ENCODE results near the gene LNX1. TPM values are rescaled to one million over a fixed set of nuclear protein-coding genes. Genes with fewer than 3 reads are reported as not detected.

LNX1 gene
- total RNA-seq, 1 donor from 2014 or later, result 4.2 TPM

DNA sequence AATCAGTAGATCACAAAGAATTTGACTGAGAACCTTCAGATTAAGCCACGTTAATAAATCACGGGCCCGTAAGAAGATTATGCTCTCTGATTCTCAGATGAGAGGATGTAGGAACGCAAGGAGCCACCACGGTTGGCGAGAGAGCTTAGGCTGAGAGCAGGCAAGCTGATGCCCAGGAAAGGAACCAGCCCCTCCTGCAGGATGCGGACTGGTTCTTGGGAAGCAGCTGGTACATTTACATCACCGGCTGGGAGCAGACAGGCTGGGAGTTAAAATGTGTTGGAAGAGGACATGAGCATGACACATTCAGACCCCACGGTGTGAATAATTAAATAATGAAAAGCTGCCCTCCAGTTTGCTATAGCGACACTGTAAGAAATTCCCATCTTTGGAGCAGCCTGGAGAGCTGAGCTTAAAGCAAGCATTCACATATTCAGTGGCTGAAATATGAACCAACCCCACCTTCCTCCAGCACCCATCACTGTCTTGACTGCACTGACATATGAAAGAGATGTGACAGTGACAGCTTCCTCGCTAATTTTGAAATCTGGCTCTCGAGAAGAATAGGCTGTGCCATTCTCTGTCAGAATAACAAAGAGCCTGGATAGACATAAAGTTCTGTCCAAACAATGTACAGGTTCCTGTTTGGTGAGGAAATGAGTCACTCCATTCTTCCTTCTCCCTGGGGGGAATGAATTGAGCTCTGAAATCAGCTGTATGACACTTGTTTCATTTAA, 33.1 kb downstream of the LNX1 start:
- Histone ChIP-seq H3K36me3 (ENCODE audit: control insufficient read depth in 3 of 3, insufficient read depth in 3 of 3, low read length in 3 of 3) (no peaks in the 10 kb centered on the region), H3K27ac (ENCODE audit: low read depth, low read length) (no peak overlapping the region), H3K27me3 (ENCODE audit: control insufficient read depth in 3 of 3, insufficient read depth in 3 of 3, low read length in 3 of 3) (no peaks in the 10 kb centered on the region), H3K9ac (ENCODE audit: low read depth in 1 of 3, low read length in 3 of 3) (no peak overlapping the region), H3K9me3 (ENCODE audit: control insufficient read depth in 3 of 3, low read length in 3 of 3) (no peaks in the 10 kb centered on the region), H3K4me1 (ENCODE audit: control insufficient read depth in 3 of 3, insufficient read depth in 3 of 3, low read length in 3 of 3) (peaks cover 0 to 4% (median 0%) of the 10 kb centered on the region in 3 donors), H3K4me3 (ENCODE audit: low read length in 3 of 3) (peak overlapping the region in 1 of 3 donors; percentile 1)

DNA sequence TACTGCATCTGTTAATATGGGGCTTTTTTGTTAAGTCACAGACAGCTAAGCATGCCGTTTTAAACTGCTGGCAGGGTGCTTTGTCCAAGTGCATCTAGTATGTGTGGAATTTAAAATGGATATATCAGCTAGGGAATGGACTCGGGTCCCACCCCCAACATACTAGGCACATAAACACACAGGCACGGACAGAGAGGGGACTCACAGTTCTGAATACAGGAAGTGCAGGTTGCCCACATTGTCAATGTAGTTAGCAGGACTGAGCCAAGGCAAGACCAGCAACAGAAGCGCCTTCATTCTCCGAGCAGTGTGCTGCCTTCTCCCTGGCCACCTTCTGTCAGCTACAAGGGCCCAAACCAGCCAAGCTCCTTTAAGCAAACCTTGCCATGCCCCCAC, 33.6 kb downstream of the LNX1 start:
- Histone ChIP-seq H3K27me3 (ENCODE audit: control insufficient read depth in 3 of 3, insufficient read depth in 3 of 3, low read length in 3 of 3) (no peaks in the 10 kb centered on the region), H3K27ac (ENCODE audit: low read depth, low read length) (no peak overlapping the region), H3K9ac (ENCODE audit: low read depth in 1 of 3, low read length in 3 of 3) (no peak overlapping the region), H3K36me3 (ENCODE audit: control insufficient read depth in 3 of 3, insufficient read depth in 3 of 3, low read length in 3 of 3) (no peaks in the 10 kb centered on the region), H3K4me3 (ENCODE audit: low read length in 3 of 3) (peak overlapping the region in 1 of 3 donors; percentile 1), H3K9me3 (ENCODE audit: control insufficient read depth in 3 of 3, low read length in 3 of 3) (no peaks in the 10 kb centered on the region), H3K4me1 (ENCODE audit: control insufficient read depth in 3 of 3, insufficient read depth in 3 of 3, low read length in 3 of 3) (peaks cover 0 to 4% (median 0%) of the 10 kb centered on the region in 3 donors)

DNA sequence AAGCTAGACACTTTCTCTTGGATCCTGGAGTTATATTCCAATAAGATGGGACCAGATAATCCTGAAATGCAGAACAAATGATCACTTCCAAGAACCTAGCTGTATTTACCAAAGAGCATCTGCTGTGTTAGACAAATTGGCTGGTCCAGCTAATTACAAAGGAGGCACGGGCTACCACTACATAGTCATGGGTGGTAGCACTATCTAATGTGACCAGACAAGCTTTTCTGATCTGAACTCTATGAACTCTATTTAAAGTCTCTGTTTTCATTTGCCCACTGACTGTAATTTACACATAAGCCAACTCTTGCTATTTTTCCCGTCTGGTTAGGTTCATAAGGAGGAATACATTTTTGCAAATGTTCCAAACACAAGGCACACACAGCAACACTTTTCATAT, 34.6 kb downstream of the LNX1 start:
- H3K36me3 ChIP-seq (ENCODE audit: control insufficient read depth in 3 of 3, insufficient read depth in 3 of 3, low read length in 3 of 3), result no peaks in the 10 kb centered on the region
- H3K4me1 ChIP-seq (ENCODE audit: control insufficient read depth in 3 of 3, insufficient read depth in 3 of 3, low read length in 3 of 3), result peaks cover 0 to 4% (median 0%) of the 10 kb centered on the region in 3 donors
- no peak overlapping the region for H3K4me3 ChIP-seq (ENCODE audit: low read length in 3 of 3)
- H3K9ac ChIP-seq (ENCODE audit: low read depth in 1 of 3, low read length in 3 of 3), result no peak overlapping the region
- H3K27ac ChIP-seq (ENCODE audit: low read depth, low read length), result no peak overlapping the region
- H3K9me3 ChIP-seq (ENCODE audit: control insufficient read depth in 3 of 3, low read length in 3 of 3), result no peaks in the 10 kb centered on the region
- H3K27me3 ChIP-seq (ENCODE audit: control insufficient read depth in 3 of 3, insufficient read depth in 3 of 3, low read length in 3 of 3), result no peaks in the 10 kb centered on the region

DNA sequence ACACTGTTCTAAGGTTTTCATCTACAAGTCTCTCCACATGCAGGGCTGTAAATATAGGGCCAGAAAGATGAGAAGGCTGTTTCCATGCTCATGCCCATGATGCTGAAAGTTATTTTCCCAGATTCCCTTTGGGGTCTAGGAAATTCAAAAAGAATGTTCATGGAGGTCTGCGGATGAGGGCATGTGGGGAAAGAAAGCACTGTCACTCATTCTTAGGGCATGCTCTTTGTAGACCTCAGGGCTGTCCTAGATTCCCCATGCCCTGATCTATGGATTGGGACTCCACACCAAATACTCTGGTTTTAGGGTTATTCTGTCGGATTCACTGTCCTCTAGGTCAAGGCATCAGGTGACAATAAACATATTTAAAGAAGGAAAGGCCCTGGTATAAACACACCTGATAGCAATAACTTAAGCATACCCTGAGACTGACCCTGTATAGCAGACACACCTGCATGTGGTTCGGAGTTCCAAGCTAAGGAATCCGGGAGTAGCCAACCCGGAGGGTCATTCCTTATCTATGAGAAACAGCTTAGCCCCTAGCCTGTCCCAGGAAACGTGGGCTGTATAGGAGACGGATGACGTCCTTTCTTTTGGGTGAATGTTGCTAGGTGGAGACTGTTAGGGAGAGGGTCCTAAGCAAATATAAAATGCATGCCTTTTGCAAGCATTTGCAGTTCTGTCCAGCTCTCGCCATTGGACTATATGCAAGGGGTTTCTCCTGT, 37.6 kb downstream of the LNX1 start:
- Histone ChIP-seq H3K9me3 (ENCODE audit: control insufficient read depth in 3 of 3, low read length in 3 of 3) (no peaks in the 10 kb centered on the region), H3K27me3 (ENCODE audit: control insufficient read depth in 3 of 3, insufficient read depth in 3 of 3, low read length in 3 of 3) (no peaks in the 10 kb centered on the region), H3K27ac (ENCODE audit: low read depth, low read length) (no peak overlapping the region), H3K36me3 (ENCODE audit: control insufficient read depth in 3 of 3, insufficient read depth in 3 of 3, low read length in 3 of 3) (no peaks in the 10 kb centered on the region), H3K9ac (ENCODE audit: low read depth in 1 of 3, low read length in 3 of 3) (no peak overlapping the region), H3K4me1 (ENCODE audit: control insufficient read depth in 3 of 3, insufficient read depth in 3 of 3, low read length in 3 of 3) (peaks cover 0 to 4% (median 0%) of the 10 kb centered on the region in 3 donors), H3K4me3 (ENCODE audit: low read length in 3 of 3) (no peak overlapping the region)

DNA sequence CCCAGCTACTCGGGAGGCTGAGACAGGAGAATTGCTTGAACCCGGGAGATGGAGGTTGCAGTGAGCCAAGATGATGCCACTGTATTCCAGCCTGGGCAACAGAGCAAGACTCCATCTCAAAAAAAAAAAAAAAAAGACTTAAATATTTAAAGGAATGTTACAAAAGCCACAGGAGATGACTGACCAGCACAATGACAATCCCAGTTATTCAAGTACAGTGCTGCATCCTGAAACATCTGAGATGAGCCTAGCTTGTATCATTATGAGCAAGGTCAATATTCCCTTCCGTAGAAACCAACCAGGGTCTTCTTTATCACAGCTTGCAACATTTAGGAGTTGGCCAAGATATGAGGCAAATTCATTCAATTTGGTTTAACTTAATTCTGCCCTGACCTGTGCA, 38.6 kb downstream of the LNX1 start:
- H3K9ac ChIP-seq (ENCODE audit: low read depth in 1 of 3, low read length in 3 of 3), result no peak overlapping the region
- no peaks in the 10 kb centered on the region for H3K36me3 ChIP-seq (ENCODE audit: control insufficient read depth in 3 of 3, insufficient read depth in 3 of 3, low read length in 3 of 3)
- H3K4me1 ChIP-seq (ENCODE audit: control insufficient read depth in 3 of 3, insufficient read depth in 3 of 3, low read length in 3 of 3), result peaks cover 0 to 4% (median 0%) of the 10 kb centered on the region in 3 donors
- H3K27me3 ChIP-seq (ENCODE audit: control insufficient read depth in 3 of 3, insufficient read depth in 3 of 3, low read length in 3 of 3), result no peaks in the 10 kb centered on the region
- no peak overlapping the region for H3K27ac ChIP-seq (ENCODE audit: low read depth, low read length)
- H3K4me3 ChIP-seq (ENCODE audit: low read length in 3 of 3), result no peak overlapping the region
- no peaks in the 10 kb centered on the region for H3K9me3 ChIP-seq (ENCODE audit: control insufficient read depth in 3 of 3, low read length in 3 of 3)

DNA sequence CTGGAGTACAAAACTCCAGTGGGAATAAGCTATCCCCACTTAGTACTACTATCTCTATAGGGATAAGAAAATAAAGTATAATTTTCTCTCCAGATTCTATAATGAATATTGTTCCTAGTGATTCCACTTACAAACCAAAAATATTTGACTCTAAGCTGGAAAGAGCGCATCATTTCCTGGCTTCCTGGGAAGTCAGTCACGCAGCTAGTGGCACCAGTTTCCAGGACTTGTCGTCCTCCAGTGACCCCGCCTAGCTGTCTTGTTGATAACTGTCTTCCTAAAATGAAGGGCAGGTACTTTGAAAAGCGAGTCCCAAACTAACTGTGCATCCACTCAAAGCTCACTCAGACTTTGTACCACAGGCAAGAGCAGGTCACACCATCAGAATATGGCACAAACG, 39.3 kb downstream of the LNX1 start:
- H3K9ac ChIP-seq (ENCODE audit: low read depth in 1 of 3, low read length in 3 of 3), result no peak overlapping the region
- no peak overlapping the region for H3K4me3 ChIP-seq (ENCODE audit: low read length in 3 of 3)
- H3K36me3 ChIP-seq (ENCODE audit: control insufficient read depth in 3 of 3, insufficient read depth in 3 of 3, low read length in 3 of 3), result no peaks in the 10 kb centered on the region
- H3K27ac ChIP-seq (ENCODE audit: low read depth, low read length), result no peak overlapping the region
- no peaks in the 10 kb centered on the region for H3K9me3 ChIP-seq (ENCODE audit: control insufficient read depth in 3 of 3, low read length in 3 of 3)
- H3K4me1 ChIP-seq (ENCODE audit: control insufficient read depth in 3 of 3, insufficient read depth in 3 of 3, low read length in 3 of 3), result peaks cover 0 to 4% (median 0%) of the 10 kb centered on the region in 3 donors
- H3K27me3 ChIP-seq (ENCODE audit: control insufficient read depth in 3 of 3, insufficient read depth in 3 of 3, low read length in 3 of 3), result no peaks in the 10 kb centered on the region

DNA sequence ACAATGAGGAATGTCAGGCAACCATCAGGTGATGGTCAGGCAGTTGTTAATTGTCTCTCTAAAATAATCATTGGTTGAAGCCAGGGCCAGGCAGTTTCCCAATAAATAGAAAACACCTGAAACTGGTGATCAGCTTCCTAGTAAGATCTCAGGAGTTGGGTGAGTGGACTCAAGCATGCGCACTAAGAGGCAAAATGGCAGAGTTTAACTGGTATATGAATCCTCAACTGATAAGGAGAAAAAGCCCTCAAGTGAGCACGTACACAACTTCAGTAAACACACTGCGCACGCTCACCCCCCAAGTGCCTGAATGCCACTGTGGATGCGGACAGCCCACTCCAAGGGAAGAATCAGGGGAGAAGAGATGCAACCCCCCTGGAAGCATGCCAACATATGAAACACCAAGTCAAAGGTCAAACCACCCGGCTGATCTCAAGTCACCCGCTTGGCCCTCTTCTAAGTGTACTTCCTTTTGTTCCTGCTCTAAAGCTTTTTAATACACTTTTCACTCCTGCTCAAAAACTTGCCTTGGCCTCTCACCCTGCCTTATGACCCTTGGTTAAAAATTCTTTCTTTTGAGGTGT, 39.9 kb downstream of the LNX1 start:
- H3K36me3 ChIP-seq (ENCODE audit: control insufficient read depth in 3 of 3, insufficient read depth in 3 of 3, low read length in 3 of 3), result no peaks in the 10 kb centered on the region
- H3K9me3 ChIP-seq (ENCODE audit: control insufficient read depth in 3 of 3, low read length in 3 of 3), result no peaks in the 10 kb centered on the region
- H3K4me1 ChIP-seq (ENCODE audit: control insufficient read depth in 3 of 3, insufficient read depth in 3 of 3, low read length in 3 of 3), result peaks cover 0 to 4% (median 0%) of the 10 kb centered on the region in 3 donors
- no peak overlapping the region for H3K9ac ChIP-seq (ENCODE audit: low read depth in 1 of 3, low read length in 3 of 3)
- no peak overlapping the region for H3K4me3 ChIP-seq (ENCODE audit: low read length in 3 of 3)
- no peak overlapping the region for H3K27ac ChIP-seq (ENCODE audit: low read depth, low read length)
- no peaks in the 10 kb centered on the region for H3K27me3 ChIP-seq (ENCODE audit: control insufficient read depth in 3 of 3, insufficient read depth in 3 of 3, low read length in 3 of 3)

DNA sequence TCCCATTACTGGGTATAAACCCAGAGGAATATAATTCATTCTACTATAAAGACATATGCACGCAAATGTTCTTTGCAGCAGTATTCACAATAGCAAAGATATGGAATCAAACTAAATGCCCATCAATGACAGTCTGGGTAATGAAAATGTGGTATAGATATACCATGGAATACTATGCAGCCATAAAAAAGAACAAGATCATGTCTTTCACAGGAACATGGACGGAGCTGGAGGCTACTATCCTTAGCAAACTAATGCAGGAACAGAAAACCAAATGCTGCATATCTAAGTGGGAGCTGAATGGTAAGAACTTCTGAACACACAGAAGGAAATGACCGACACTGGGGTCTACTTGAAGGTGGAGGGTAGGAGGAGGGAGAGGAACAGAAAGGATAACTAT, 42.6 kb downstream of the LNX1 start:
- Histone ChIP-seq H3K27me3 (ENCODE audit: control insufficient read depth in 3 of 3, insufficient read depth in 3 of 3, low read length in 3 of 3) (no peaks in the 10 kb centered on the region), H3K9me3 (ENCODE audit: control insufficient read depth in 3 of 3, low read length in 3 of 3) (no peaks in the 10 kb centered on the region), H3K4me3 (ENCODE audit: low read length in 3 of 3) (no peak overlapping the region), H3K4me1 (ENCODE audit: control insufficient read depth in 3 of 3, insufficient read depth in 3 of 3, low read length in 3 of 3) (no peaks in the 10 kb centered on the region), H3K36me3 (ENCODE audit: control insufficient read depth in 3 of 3, insufficient read depth in 3 of 3, low read length in 3 of 3) (no peaks in the 10 kb centered on the region), H3K9ac (ENCODE audit: low read depth in 1 of 3, low read length in 3 of 3) (no peak overlapping the region), H3K27ac (ENCODE audit: low read depth, low read length) (no peak overlapping the region)

DNA sequence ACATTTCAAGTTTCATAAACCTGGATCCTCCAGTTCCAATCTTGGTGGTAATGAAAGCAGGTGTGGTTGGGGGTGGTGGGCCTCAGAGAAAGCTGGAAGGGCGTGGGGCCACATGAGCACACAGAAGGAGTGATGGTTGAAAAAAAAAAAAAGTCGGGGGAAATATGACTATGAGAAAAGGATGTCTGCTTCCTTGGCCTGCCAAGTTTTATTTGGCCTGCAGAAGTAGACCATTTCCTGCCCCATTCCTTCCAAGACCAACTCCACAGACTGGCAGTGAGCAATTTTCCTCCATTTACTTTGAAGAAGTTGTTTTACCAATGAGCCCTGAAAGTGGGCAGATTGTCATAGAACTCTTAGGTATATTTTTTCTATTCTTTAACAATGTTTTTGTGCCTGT, 43.3 kb downstream of the LNX1 start:
- Histone ChIP-seq H3K27me3 (ENCODE audit: control insufficient read depth in 3 of 3, insufficient read depth in 3 of 3, low read length in 3 of 3) (no peaks in the 10 kb centered on the region), H3K36me3 (ENCODE audit: control insufficient read depth in 3 of 3, insufficient read depth in 3 of 3, low read length in 3 of 3) (no peaks in the 10 kb centered on the region), H3K9ac (ENCODE audit: low read depth in 1 of 3, low read length in 3 of 3) (no peak overlapping the region), H3K4me1 (ENCODE audit: control insufficient read depth in 3 of 3, insufficient read depth in 3 of 3, low read length in 3 of 3) (no peaks in the 10 kb centered on the region), H3K4me3 (ENCODE audit: low read length in 3 of 3) (no peak overlapping the region), H3K27ac (ENCODE audit: low read depth, low read length) (no peak overlapping the region), H3K9me3 (ENCODE audit: control insufficient read depth in 3 of 3, low read length in 3 of 3) (no peaks in the 10 kb centered on the region)

DNA sequence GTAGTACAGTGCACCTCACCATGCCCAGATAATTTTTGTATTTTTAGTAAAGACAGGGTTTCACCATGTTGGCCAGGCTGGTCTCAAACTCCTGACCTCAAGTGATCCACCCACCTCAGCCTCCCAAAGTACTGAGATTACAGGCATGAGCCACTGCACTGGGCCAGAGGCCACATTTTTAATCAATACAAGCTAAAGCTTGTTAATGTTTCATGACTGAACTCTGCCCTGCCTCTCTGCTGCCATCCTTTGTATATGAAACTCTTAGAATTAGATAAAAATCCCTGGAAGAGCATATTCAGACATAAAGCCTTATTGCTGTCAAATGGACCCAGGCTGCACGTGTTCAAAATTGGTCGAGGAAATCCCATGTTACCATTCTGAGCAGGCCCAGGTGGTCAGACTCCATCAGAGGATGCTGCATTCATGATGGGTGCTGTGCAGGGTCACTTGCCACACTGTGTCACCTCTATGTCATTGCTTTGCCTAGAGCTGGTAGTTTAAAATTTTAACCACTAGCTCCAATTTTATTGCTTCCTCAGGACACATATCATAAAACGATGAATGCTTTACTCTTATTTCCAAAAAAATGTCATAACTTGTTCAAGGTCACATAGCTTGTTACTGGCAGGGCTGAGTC, 45.2 kb downstream of the LNX1 start:
- Histone ChIP-seq H3K4me3 (ENCODE audit: low read length in 3 of 3) (no peak overlapping the region), H3K4me1 (ENCODE audit: control insufficient read depth in 3 of 3, insufficient read depth in 3 of 3, low read length in 3 of 3) (no peaks in the 10 kb centered on the region), H3K27me3 (ENCODE audit: control insufficient read depth in 3 of 3, insufficient read depth in 3 of 3, low read length in 3 of 3) (no peaks in the 10 kb centered on the region), H3K9ac (ENCODE audit: low read depth in 1 of 3, low read length in 3 of 3) (no peak overlapping the region), H3K36me3 (ENCODE audit: control insufficient read depth in 3 of 3, insufficient read depth in 3 of 3, low read length in 3 of 3) (no peaks in the 10 kb centered on the region), H3K27ac (ENCODE audit: low read depth, low read length) (no peak overlapping the region), H3K9me3 (ENCODE audit: control insufficient read depth in 3 of 3, low read length in 3 of 3) (no peaks in the 10 kb centered on the region)
